NCI-H2227 (cell line): ENCODE data around the gene DTNA.

Experiments used
- DNase-seq: peaks from one replicate; lab custom pipeline; 2025; ENCODE audit not compliant: unreplicated experiment; lab: John Stamatoyannopoulos, UW

Gene DTNA

DNA sequence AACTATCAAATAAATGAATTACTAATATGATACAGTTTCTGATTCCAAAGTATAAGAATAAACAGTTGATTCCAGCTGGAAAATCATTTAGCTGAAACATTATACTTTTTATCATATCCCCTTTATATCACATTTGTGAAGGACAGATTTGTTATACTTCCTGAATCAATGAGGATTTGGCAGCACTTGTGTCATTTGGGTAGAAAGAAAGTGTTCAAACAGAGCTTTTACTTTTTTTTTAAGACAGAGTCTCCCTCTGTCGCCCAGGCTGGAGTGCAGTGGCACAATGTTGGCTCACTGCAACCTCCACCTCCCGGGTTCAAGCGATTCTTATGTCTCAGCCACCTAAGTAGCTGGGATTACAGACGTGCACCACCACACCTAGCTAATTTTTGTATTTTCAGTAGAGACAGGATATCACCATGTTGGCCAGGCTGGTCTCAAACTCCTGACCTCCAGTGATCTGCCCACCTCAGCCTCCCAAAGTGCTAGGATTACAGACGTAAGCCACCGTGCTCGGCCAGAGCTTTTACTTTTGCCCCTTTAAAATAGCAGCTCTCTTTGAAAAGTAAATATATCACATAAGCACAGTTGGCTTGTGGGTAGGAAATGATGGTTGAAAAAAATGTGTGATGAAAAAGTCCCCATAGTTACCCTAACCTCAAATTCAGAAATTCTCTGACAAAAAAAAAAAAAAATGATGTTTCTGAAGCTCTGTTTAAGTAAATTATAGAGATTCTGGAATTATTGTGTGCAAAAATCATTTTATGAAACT is 95.2 kb downstream of the DTNA start:
- DNase-seq = no peak

GRCh38 chr18:34805878-34806351 is 95.8 kb downstream of the DTNA start:
- no peak for DNase-seq

- DNase-seq = no peak
Measured at GRCh38 chr18:34806527-34806926, 96.4 kb downstream of the DTNA start.

GRCh38 chr18:34807106-34807796 is 97.2 kb downstream of the DTNA start:
- no peak for DNase-seq

DNA sequence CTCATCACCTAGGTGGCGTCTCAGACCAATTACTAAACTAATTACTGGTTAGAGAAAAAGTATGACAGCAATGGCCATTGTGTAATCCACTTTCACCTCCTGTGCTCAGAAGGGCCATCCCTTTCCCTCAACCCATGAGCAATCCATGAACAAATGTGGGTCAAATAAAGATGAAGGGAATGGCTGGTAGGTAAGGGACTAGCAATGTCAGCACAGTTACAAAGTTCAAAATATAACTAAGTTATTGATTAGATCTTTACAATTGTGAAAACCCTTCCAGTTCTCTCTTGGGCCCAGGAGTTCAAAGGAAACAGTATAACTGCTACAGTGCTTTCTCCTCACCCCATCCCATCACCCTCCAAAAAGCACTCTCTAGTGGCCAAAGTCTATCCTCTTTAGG is 98.3 kb downstream of the DTNA start:
- DNase-seq = peak; percentile 13

- DNase-seq = peak; percentile 33
Measured at GRCh38 chr18:34809451-34810072, 99.5 kb downstream of the DTNA start.

- no peak for DNase-seq
Measured at GRCh38 chr18:34816183-34816582, 106.1 kb downstream of the DTNA start.

DNA sequence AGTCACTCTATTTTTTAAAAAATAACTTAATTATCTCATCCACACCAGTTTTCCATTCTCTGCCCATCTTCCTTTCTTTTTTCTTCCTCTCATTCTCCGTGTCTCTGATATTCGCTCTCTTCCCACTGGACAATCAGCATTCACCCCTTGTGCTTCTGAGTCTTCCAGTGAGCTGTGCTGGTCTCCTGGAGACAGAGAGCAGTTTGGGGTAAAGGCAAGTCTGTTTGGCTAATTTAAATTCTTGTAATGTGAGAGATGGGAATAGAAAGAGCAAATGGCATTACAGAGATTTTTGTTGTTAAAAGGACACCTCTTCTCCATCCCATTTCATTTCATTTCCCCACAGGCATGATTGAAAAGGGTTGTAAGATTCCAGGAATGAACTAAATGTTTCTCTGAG is 107.5 kb downstream of the DTNA start:
- DNase-seq = no peak

DNA sequence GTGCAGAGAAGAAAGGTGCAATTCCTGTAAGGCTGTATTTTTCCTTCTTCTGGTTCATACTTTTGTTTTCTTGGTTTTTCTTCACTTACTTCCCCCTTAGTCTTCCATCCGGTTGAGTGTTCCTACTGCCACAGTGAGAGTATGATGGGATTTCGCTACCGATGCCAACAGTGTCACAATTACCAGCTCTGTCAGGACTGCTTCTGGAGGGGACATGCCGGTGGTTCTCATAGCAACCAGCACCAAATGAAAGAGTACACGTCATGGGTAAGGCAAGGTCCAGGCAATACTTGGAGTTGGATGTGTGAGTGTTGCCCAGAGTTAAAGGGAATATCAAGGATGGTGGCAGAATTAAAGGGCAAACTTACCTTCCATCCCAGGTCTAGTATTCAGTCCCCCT is 108.0 kb downstream of the DTNA start:
- no peak for DNase-seq

DNA sequence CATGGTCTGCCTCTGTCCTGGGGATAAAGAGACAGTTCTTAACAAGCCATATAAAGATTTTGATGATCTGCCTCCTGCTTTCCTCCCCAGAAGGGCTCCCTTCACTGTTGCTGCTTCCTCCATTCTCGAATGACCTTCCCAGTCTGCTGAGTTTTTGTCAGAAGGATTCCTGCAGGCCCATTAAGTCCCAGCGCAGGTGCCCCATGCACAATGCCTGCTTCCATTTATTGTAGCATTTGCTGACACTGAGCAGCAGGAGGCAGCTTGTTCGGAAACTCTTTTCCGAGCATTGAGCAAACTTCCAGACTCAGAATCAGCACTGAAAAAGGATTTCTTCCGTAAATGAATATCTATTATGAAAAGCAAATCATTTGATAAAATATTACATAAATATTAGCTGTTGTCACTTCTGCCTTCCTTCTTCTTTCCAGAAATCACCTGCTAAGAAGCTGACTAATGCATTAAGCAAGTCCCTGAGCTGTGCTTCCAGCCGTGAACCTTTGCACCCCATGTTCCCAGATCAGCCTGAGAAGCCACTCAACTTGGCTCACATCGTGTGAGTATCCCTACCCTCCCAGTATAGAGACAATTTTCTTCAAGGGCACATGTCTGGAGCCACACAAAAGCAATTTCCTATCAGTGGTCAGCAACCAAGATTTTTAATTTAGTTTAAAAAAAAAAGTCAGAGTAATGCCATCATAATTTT is 110.4 kb downstream of the DTNA start:
- DNase-seq = peak; percentile 8

DNA sequence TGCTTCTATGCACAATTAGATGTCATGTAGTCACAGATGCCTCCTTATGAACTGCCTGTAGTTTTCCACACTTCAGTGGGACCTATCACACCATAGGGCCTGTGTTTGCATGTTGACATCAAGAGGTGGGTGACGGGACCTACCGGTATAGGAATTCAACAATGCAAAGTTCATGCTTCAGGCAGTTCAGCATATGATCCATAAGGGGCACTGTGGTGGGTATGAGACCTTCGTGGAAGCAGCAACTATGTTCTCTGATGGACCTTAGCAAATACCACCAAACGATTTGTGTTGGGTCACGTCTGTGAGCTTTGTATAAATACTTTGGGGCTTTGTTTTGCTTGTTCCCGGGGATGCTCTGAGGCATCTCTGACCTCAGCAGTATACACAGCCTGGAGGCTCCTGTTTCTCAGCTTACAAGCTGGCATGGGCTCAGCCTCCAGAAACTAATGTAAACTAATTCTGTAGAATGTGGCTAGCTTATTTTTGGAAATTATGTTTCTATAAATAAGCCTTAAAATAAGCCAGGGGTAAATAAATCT is 111.6 kb downstream of the DTNA start:
- no peak for DNase-seq

DNA sequence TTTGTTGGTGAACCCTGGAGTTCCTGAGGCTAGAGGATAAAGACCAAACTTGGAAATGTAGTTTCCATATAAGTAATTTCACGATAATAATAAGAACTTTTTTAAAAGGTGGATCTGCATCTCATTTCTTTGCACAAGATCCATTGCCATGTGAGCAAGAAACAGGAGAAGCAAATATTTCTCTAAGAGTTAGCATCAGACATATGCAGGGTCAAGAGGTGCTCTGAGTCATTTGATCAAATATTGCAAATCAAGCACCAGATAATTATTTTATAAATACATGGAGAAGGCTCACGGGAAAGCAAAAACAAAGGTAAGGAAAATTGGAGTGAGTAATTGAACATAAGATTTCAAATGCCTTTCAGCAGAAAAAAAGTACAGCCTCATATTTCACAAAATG is 118.0 kb downstream of the DTNA start:
- no peak for DNase-seq

- DNase-seq = no peak
Measured at GRCh38 chr18:34834897-34835296, 124.8 kb downstream of the DTNA start.

GRCh38 chr18:34835466-34835865 is 125.4 kb downstream of the DTNA start:
- no peak for DNase-seq

DNA sequence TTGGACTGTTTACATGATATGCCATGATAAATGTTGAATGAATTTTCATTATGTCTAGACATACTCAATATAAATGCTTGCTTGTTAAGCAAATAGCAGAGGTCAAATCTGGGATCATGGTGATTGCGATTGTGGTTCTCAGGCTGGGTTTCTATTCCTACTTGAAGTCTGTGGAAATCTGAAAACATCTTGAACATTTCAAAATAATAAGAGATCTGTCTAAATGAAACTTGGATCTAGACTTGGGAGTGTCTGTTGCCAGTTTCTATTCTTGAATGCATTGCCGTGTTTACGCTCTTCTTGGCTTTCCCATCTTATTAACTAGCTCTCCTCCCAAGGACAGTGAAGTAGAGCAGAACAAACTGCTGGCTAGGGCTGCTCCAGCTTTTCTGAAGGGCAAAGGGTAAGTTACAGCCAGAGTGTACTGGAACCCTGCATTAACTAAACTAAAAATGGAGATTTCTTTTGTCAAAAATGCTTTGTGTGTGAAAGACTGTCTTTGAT is 127.7 kb downstream of the DTNA start:
- DNase-seq = no peak

DNA sequence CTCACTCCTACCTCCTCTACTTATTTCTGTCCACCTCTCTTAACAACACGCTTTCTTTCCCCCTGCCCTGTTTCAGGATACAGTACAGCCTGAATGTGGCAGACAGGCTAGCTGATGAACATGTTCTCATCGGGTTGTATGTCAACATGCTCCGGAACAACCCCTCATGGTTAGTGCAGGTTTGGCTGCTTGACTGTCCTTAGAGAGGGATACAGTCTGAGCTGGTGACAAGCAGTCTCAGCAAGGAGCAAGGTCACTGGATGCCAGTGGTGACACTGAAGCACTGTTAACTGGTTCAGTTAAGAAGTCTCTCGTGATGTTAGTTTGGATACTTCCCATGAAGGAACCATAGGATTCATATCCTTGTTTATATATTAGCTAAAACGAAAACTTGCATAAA is 128.6 kb downstream of the DTNA start:
- peak; percentile 13 for DNase-seq

DNA sequence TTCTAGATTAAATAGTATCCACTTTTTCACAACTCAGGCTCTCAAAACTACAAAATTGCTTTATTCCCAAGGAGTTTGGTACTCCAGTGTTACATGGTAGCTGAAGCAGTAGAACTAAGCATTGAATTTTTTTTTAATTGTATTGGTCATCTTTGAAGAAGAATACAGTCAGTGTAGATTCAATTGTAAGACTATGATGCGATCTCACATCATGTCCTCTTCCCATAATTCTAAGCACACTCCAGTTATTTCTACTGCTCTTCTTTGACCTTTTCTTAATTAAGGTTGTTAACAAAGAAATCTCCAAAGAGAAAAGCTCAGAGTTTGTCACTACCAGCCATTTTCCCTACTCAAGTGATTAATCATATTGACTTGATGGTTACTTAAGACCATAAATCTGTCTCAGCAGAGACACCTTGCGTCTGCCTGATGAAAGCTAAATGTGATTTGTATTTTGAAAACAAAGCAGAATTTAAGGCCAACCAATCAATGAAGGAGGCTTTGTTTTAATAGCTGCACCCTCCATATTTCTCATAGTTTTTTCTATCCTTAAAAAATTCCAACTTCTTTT is 130.2 kb downstream of the DTNA start:
- peak; percentile 69 for DNase-seq

- no peak for DNase-seq
Measured at GRCh38 chr18:34841891-34842290, 131.8 kb downstream of the DTNA start.

DNA sequence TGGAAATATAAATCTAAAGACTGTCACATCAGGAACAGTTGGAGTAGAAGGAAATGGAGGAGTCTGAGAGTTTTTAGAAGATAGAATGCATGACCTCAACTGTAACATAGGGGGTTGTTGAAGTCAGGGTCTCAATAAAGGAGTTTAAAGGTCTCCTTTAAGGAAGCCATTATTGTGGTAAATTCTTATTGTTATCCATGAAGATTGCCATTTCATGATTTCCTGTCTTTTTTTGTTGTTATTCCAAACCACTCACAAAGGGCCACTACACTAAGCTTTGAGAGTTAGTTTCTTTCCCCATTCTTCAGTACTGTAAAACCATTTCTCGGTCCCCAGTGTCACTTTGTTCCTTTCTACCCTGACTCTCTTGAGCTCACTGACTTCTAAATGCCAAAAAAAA is 134.0 kb downstream of the DTNA start:
- no peak for DNase-seq

GRCh38 chr18:34844732-34845459 is 134.8 kb downstream of the DTNA start:
- no peak for DNase-seq
